GM19351 (cell line): Measurements from ENCODE around the gene CCDC170.

Source experiments
- ATAC-seq: cut with Tn5 transposase; IDR thresholded peaks from one replicate; pipeline ENCODE4 v1.9.1; 2021; ENCODE audit warnings: mild to moderate bottlenecking, moderate library complexity; ENCODE audit not compliant: unreplicated experiment

The CCDC170 gene

GRCh38 chr6:151651639-151652038 is 157.8 kb downstream of the CCDC170 start:
- ATAC-seq: no peak

- no peak for ATAC-seq
Observed at GRCh38 chr6:151652325-151652724, 158.5 kb downstream of the CCDC170 start.

- no peak for ATAC-seq
Observed at GRCh38 chr6:151655099-151655498, 161.3 kb downstream of the CCDC170 start.

GRCh38 chr6:151656392-151656791 is 162.6 kb downstream of the CCDC170 start:
- no peak for ATAC-seq

GRCh38 chr6:151658091-151658490 is 164.3 kb downstream of the CCDC170 start:
- ATAC-seq: no peak

GRCh38 chr6:151659212-151659611 is 165.4 kb downstream of the CCDC170 start:
- ATAC-seq: no peak

- no peak for ATAC-seq
Observed at GRCh38 chr6:151661509-151661908, 167.7 kb downstream of the CCDC170 start.

GRCh38 chr6:151661928-151662327 is 168.1 kb downstream of the CCDC170 start:
- ATAC-seq: peak; percentile 74

GRCh38 chr6:151663559-151663958 is 169.7 kb downstream of the CCDC170 start:
- no peak for ATAC-seq

- no peak for ATAC-seq
Observed at GRCh38 chr6:151664390-151664789, 170.6 kb downstream of the CCDC170 start.

GRCh38 chr6:151665329-151665728 is 171.5 kb downstream of the CCDC170 start:
- ATAC-seq: no peak

GRCh38 chr6:151666526-151666925 is 172.7 kb downstream of the CCDC170 start:
- no peak for ATAC-seq

GRCh38 chr6:151669208-151669560 is 175.4 kb downstream of the CCDC170 start:
- ATAC-seq: no peak

- no peak for ATAC-seq
Observed at GRCh38 chr6:151670116-151670515, 176.3 kb downstream of the CCDC170 start.
